ENCODE results near the gene INPP5A.
"Not testable (repeated sequence)": the region's sequence is repeated elsewhere in the genome, so short reads cannot be mapped to it uniquely, and the experiment has no call there.

INPP5A gene

DNA sequence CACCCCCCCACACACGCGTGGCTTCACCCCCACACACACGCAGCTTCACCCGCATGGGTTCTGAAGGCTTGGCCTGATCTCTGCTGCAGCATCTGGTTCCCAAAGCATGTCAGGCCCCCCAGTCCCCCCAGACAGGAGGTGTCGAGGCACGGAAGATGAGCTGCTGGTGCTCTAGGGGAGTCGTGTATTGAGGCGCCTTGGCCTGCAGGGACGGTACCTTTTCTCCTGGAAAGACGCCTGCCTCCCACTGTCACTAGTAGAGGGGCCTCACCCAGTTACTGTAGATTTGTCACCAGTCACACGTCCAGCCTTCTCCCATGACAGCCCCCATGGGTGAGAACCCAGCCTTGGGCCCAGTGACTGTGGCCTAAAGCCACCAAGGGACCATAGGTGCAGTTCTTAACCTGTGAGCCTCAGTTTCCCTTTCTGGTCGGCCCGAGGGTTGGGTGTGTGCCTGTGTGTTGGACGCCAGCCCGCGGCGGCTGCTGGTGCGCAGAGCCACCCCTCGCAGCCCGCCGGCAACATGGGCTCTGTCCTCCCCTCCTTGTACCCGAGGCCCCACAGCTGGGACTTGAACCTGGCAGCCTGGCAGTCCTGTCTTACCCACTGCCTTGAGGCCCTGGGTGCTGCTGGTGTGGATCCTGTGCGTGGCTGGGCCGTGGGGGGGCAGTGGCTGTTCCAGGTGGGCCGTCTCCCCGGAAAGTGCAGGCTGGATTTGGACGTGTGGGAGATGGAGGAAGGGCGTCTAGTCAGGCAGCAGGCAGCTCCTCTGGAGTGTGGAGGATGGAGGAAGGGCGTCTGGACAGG lies 166.6 kb downstream of the INPP5A start:
- Histone ChIP-seq H3K9me2 (replicated peaks; ENCODE audit: control insufficient read depth, low read length) (no peaks in the 10 kb centered on the region), H3K4me1 (ENCODE audit: control insufficient read depth, low read length) (no peaks in the 10 kb centered on the region), H3K9me3 (ENCODE audit: control insufficient read depth, insufficient read depth, low read length) (peaks cover 22% of the 10 kb centered on the region; the same call in 1 of the 2 replicates), H3K79me2 (ENCODE audit: control insufficient read depth, low read length) (no peaks in the 10 kb centered on the region), H3K4me3 (ENCODE audit: low read length) (no peak overlapping the region), H3K36me3 (ENCODE audit: control insufficient read depth, low read length) (no peaks in the 10 kb centered on the region), H3K4me2 (ENCODE audit: low read length) (no peak overlapping the region), H3K27me3 (ENCODE audit: control insufficient read depth, low read length) (no peaks in the 10 kb centered on the region), H4K20me1 (ENCODE audit: control insufficient read depth, insufficient read depth, low read depth, low read length) (no peaks in the 10 kb centered on the region), H3F3A (ENCODE audit: control insufficient read depth, insufficient read depth) (no peaks in the 10 kb centered on the region), H3K27ac (ENCODE audit: low read depth, low read length) (no peak overlapping the region)
- TF ChIP-seq EZH2phosphoT487 (IDR thresholded peaks at IDR 0.05; ENCODE audit: borderline replicate concordance, low read length) = no peak
- TF ChIP-seq, protein P1, sequence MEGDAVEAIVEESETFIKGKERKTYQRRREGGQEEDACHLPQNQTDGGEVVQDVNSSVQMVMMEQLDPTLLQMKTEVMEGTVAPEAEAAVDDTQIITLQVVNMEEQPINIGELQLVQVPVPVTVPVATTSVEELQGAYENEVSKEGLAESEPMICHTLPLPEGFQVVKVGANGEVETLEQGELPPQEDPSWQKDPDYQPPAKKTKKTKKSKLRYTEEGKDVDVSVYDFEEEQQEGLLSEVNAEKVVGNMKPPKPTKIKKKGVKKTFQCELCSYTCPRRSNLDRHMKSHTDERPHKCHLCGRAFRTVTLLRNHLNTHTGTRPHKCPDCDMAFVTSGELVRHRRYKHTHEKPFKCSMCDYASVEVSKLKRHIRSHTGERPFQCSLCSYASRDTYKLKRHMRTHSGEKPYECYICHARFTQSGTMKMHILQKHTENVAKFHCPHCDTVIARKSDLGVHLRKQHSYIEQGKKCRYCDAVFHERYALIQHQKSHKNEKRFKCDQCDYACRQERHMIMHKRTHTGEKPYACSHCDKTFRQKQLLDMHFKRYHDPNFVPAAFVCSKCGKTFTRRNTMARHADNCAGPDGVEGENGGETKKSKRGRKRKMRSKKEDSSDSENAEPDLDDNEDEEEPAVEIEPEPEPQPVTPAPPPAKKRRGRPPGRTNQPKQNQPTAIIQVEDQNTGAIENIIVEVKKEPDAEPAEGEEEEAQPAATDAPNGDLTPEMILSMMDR (IDR thresholded peaks at IDR 0.05; ENCODE audit: low read depth, low read length, poor library complexity, severe bottlenecking) = no peak

DNA sequence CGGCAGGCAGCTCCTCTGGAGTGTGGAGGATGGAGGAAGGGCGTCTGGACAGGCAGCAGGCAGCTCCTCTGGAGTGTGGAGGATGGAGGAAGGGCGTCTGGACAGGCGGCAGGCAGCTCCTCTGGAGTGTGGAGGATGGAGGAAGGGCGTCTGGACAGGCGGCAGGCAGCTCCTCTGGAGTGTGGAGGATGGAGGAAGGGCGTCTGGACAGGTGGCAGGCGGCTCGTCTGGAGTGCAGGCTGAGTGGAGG lies 167.2 kb downstream of the INPP5A start:
- not testable (repeated sequence) for H3F3A ChIP-seq (ENCODE audit: control insufficient read depth, insufficient read depth); H3K27me3 ChIP-seq (ENCODE audit: control insufficient read depth, low read length); H3K9me2 ChIP-seq (replicated peaks; ENCODE audit: control insufficient read depth, low read length); H3K4me2 ChIP-seq (ENCODE audit: low read length); H4K20me1 ChIP-seq (ENCODE audit: control insufficient read depth, insufficient read depth, low read depth, low read length); H3K4me3 ChIP-seq (ENCODE audit: low read length); H3K4me1 ChIP-seq (ENCODE audit: control insufficient read depth, low read length); H3K27ac ChIP-seq (ENCODE audit: low read depth, low read length); H3K79me2 ChIP-seq (ENCODE audit: control insufficient read depth, low read length); H3K36me3 ChIP-seq (ENCODE audit: control insufficient read depth, low read length)
- H3K9me3 ChIP-seq (ENCODE audit: control insufficient read depth, insufficient read depth, low read length) = peaks cover 22% of the 10 kb centered on the region; the same call in 1 of the 2 replicates

DNA sequence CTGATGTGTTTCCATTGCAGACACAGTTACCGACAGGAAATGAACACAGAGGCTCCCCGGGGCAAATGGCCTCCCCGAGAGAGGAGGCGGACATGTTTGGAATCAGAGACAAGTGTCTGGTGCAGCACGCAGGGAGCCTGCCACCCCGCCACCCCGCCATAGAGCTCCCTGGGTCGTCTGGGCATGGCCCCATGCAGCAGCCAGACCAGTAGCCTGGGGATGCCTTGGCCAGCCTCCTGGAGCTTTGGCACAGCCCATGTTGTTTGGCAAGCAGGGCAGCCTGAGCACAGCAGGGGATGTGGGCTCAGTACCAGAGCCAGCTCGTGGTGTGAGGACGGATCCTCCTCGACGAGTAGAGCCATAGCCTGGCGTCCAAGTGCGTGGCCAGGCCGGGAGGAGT lies 167.6 kb downstream of the INPP5A start:
- TF ChIP-seq, protein P1 (IDR thresholded peaks at IDR 0.05; ENCODE audit: low read depth, low read length, poor library complexity, severe bottlenecking) = no peak
- no peak for TF ChIP-seq EZH2phosphoT487 (IDR thresholded peaks at IDR 0.05; ENCODE audit: borderline replicate concordance, low read length)
- Histone ChIP-seq H3F3A (ENCODE audit: control insufficient read depth, insufficient read depth) (no peaks in the 10 kb centered on the region), H3K27ac (ENCODE audit: low read depth, low read length) (no peak overlapping the region), H3K9me2 (replicated peaks; ENCODE audit: control insufficient read depth, low read length) (no peaks in the 10 kb centered on the region), H3K27me3 (ENCODE audit: control insufficient read depth, low read length) (no peaks in the 10 kb centered on the region), H3K4me2 (ENCODE audit: low read length) (no peak overlapping the region), H3K4me3 (ENCODE audit: low read length) (no peak overlapping the region), H3K79me2 (ENCODE audit: control insufficient read depth, low read length) (no peaks in the 10 kb centered on the region), H3K36me3 (ENCODE audit: control insufficient read depth, low read length) (no peaks in the 10 kb centered on the region), H3K9me3 (ENCODE audit: control insufficient read depth, insufficient read depth, low read length) (peaks cover 22% of the 10 kb centered on the region; the same call in 1 of the 2 replicates), H3K4me1 (ENCODE audit: control insufficient read depth, low read length) (no peaks in the 10 kb centered on the region), H4K20me1 (ENCODE audit: control insufficient read depth, insufficient read depth, low read depth, low read length) (no peaks in the 10 kb centered on the region)

DNA sequence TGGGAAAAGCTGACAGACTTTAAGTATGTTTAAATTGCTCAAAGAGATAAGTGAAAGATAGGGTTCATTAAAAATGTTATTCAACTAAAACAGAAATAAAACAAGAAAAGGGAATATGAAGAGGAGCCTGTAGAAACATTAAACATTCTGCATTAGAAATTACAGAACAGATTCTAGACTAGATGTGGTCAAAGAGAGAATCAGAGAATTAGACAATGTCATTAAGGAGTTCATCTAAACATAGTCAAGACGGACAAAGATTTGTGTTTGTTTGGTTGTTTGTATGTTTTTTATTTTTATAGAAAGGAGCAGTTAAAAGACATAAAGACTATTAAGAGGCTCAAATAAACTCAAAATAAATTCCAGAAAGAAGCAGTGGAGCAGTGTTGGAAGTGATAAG lies 168.4 kb downstream of the INPP5A start:
- Histone ChIP-seq H3K79me2 (ENCODE audit: control insufficient read depth, low read length) (no peaks in the 10 kb centered on the region), H3K36me3 (ENCODE audit: control insufficient read depth, low read length) (no peaks in the 10 kb centered on the region), H3K4me3 (ENCODE audit: low read length) (no peak overlapping the region), H3F3A (ENCODE audit: control insufficient read depth, insufficient read depth) (no peaks in the 10 kb centered on the region), H3K4me2 (ENCODE audit: low read length) (no peak overlapping the region), H3K4me1 (ENCODE audit: control insufficient read depth, low read length) (no peaks in the 10 kb centered on the region), H3K9me3 (ENCODE audit: control insufficient read depth, insufficient read depth, low read length) (peaks cover 22% of the 10 kb centered on the region; the same call in 1 of the 2 replicates), H3K9me2 (replicated peaks; ENCODE audit: control insufficient read depth, low read length) (no peaks in the 10 kb centered on the region), H3K27ac (ENCODE audit: low read depth, low read length) (no peak overlapping the region), H3K27me3 (ENCODE audit: control insufficient read depth, low read length) (no peaks in the 10 kb centered on the region), H4K20me1 (ENCODE audit: control insufficient read depth, insufficient read depth, low read depth, low read length) (no peaks in the 10 kb centered on the region)
- no peak for TF ChIP-seq EZH2phosphoT487 (IDR thresholded peaks at IDR 0.05; ENCODE audit: borderline replicate concordance, low read length)

Measured in DOHH2 (cell line).